Heart left ventricle (tissue), 16 donors: ENCODE data around the gene LMTK3. TPM values are rescaled to one million over a fixed set of nuclear protein-coding genes. Genes with fewer than 3 reads are reported as not detected.
A peak's percentile ranks its signal among the peaks of the same experiment; 100 is the strongest.

Experiments
- ATAC-seq, 4 donors: fragments of 200-7000 bp; cut with Tn5 transposase; one replicate each; pipeline ENCODE4 v1.9.1; 2020 to 2022; ENCODE audit warnings: moderate library complexity in 4 of 4, mild to moderate bottlenecking in 3 of 4, moderate number of reproducible peaks in 1 of 4
- DNase-seq, 5 donors: peaks; one replicate each; pipeline ENCODE4 v3.0.0-alpha.2; 2020
- H3K27ac ChIP-seq, 12 donors: fragments of 200-600 bp; sonication (generic) in 4 of 12; one replicate each; pipeline versions ENCODE4 v1.5.0 to v1.8.0; 2016 to 2022; ENCODE audit warnings: mild to moderate bottlenecking in 2 of 12
- H3K27me3 ChIP-seq, 9 donors: fragments of 200-600 bp; sonication (generic) in 2 of 9; one replicate each; pipeline versions ENCODE4 v1.5.1 to v1.8.0; 2016 to 2022; ENCODE audit warnings: mild to moderate bottlenecking in 3 of 9
- H3K36me3 ChIP-seq, 9 donors: fragments of 200-600 bp; sonication (generic) in 2 of 9; one replicate each; pipeline versions ENCODE4 v1.5.0 to v1.8.0; 2018 to 2022; ENCODE audit warnings: mild to moderate bottlenecking in 2 of 9
- H3K4me1 ChIP-seq, 12 donors: fragments of 200-600 bp; sonication (generic) in 4 of 12; one replicate each; pipeline versions ENCODE4 v1.5.0 to v1.8.0; 2016 to 2022; ENCODE audit warnings: mild to moderate bottlenecking in 3 of 12
- H3K4me3 ChIP-seq, 12 donors: fragments of 200-600 bp; sonication (generic) in 4 of 12; one replicate each; pipeline versions ENCODE4 v1.5.0 to v1.8.0; 2017 to 2022; ENCODE audit warnings: mild to moderate bottlenecking in 9 of 12, moderate library complexity in 4 of 12
- H3K9me3 ChIP-seq, 12 donors: fragments of 200-600 bp; sonication (generic) in 4 of 12; one replicate each; pipeline versions ENCODE4 v1.5.0 to v1.8.0; 2016 to 2022; ENCODE audit warnings: mild to moderate bottlenecking in 1 of 12
- CTCF ChIP-seq, 12 donors: fragments of 200-600 bp; sonication (generic) in 4 of 12; IDR thresholded peaks; one replicate each; pipeline versions ENCODE4 v1.5.0 to v1.8.0; 2018 to 2022; ENCODE audit warnings: antibody characterized with exemption in 12 of 12, mild to moderate bottlenecking in 5 of 12
- POLR2A ChIP-seq, 2 donors: fragments of 450-650 bp; IDR thresholded peaks; one replicate each; pipeline ENCODE4 v1.6.1; 2017; ENCODE audit warnings: antibody characterized with exemption in 2 of 2, mild to moderate bottlenecking in 2 of 2, moderate library complexity in 2 of 2
- WGBS, 4 donors: extraction: QIAGEN DNeasy Blood & Tissue Kit in 2 of 4; methylation state at CpG; one replicate each; pipeline versions ENCODE4 v1.1.5 to v1.1.7; 2013 to 2018; 5-methylcytosine and 5-hydroxymethylcytosine counted together
- intact Hi-C, 10 donors: fragments of 100-400 bp; cut with DNase I; formaldehyde crosslinking; loops; one replicate each; pipeline versions ENCODE4 v1.11.1 to v1.14.2; 2022
- polyA plus RNA-seq, 2 donors: library from polyadenylated mRNA; stranded (reverse); fragments of 200-250 nt; gene quantifications; one replicate each; pipeline ENCODE4 v1.2.3, GENCODE V29; 2013
- total RNA-seq, 9 donors: library from RNA; depleted of rRNA in 2 of 9; stranded (reverse); fragments of >200 nt in 2 of 9; fragmentation: NEBNext Ultra II Directional in 3 of 9; extraction: Animal tissue kit (Norgen Biotek cat#: 25700) in 3 of 9; gene quantifications; one replicate each; pipeline versions ENCODE4 v1.1.0 to v1.2.4, GENCODE V29; 2016 to 2023
- donor health status: ischemic (EF 13 %, LVEDD 7.1; RV severe dilation, severe dysfunction).
- donor health status: healthy with polysubstance abuse.
- donor health status: DM: no; HTN: yes; CAD: no.
- donor health status: DM: no; HTN: no; CAD: no.
- donor health status: ischemic (EF 25% LVEDD 6.9; RV normal size, moderate dysfunction).
- donor health status: ischemic (EF 25% LVEDD 5.7; RV mildly dilated, moderate dysfunction).
- donor health status: healthy.
- donor health status: DM: yes; HTN: yes; CAD: no.
- donor health status: ischemic (EF 35%, LVEDD 5.7; RV mildly dilated, moderate dysfunction).
- donor health status: nonischemic (EF 11% LVEDD 7.7; RV severe dilation, severe dysfunction).
- donor health status: DM: yes; HTN: yes; CAD: no.
- donor health status: PGD.
- donor health status: ischemic (EF 29% LVEDD 5.4; RV normal size, mild dysfunction).
- donor health status: nonischemic (EF 23%, LVEDD 6.1; RV moderate dilation, normal function).

The LMTK3 gene
- total and polyA plus RNA-seq, 11 donors: 0.19 to 1.9 (median 1.3) TPM

DNA sequence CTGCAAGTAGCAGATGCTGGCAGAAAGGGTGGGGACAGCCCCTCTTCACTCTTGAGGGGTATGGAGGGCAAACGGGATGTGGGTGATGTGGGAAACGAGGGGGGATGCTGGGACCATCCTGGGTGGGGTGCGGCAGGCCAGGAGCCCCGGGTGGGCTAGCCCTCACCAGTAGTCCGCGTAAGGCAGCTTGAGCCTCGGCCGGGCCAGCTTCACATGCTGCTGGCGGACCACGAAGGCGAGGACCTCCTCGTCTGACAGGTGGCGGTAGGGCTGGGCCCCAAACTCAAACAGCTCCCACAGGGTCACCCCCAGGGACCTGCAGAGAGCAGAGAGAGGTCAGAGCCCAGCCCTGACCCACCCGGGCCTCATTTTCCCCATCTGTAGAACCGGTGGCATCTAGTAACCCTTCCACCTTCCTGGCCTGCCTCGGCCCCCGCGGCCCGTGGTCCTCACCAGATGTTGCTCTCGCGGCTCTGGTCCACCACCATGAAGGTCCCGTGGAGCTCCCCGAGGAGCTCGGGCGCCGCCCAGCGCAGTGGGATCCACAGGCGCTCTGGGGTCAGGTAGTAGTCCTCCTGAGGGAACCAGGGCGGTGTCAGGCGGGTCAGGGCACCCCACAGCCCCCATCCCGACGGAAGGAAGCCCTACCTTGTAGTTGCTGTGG lies 10.7 kb downstream of the LMTK3 start:
- intact Hi-C loops: no loop called here
- peaks cover 0 to 25% (median 4%) of the 10 kb centered on the region in 12 donors for H3K4me1 ChIP-seq
- no peak overlapping the region for H3K27ac ChIP-seq
- H3K27me3 ChIP-seq: peaks cover 13 to 60% (median 39%) of the 10 kb centered on the region in 9 donors
- WGBS, 4 donors: 51 to 57% (median 54%) methylated on average over 29 to 32 of the region's 32 CpGs
- H3K4me3 ChIP-seq: peak overlapping the region in 1 of 12 donors; percentile 8
- no peaks in the 10 kb centered on the region for H3K9me3 ChIP-seq
- no peaks in the 10 kb centered on the region for H3K36me3 ChIP-seq
- TF ChIP-seq CTCF (IDR thresholded peaks at IDR 0.05): no peak
- no peak for TF ChIP-seq POLR2A (IDR thresholded peaks at IDR 0.05)
- DNase-seq: no peak
- no peak for ATAC-seq

- 62 to 81% (median 74%) methylated on average over 19 to 44 of the region's 44 CpGs for WGBS, 4 donors
- no peak for ATAC-seq
- H3K4me3 ChIP-seq: peak overlapping the region in 1 of 12 donors; percentile 43
- no peak overlapping the region for H3K27ac ChIP-seq
- intact Hi-C loops: no loop called here
- peak in 1 of 5 donors; percentile 69 for DNase-seq
- peaks cover 13 to 60% (median 39%) of the 10 kb centered on the region in 9 donors for H3K27me3 ChIP-seq
- TF ChIP-seq POLR2A (IDR thresholded peaks at IDR 0.05): no peak
- TF ChIP-seq CTCF (IDR thresholded peaks at IDR 0.05): no peak
- no peaks in the 10 kb centered on the region for H3K36me3 ChIP-seq
- H3K4me1 ChIP-seq: peaks cover 0 to 28% (median 4%) of the 10 kb centered on the region in 12 donors
- H3K9me3 ChIP-seq: no peaks in the 10 kb centered on the region
Measured at GRCh38 chr19:48499316-48500090, 12.1 kb downstream of the LMTK3 start.

GRCh38 chr19:48498595-48499311 lies 12.9 kb downstream of the LMTK3 start:
- Histone ChIP-seq H3K4me3 (peak overlapping the region in 6 of 12 donors; percentile 7 to 43 (median 22)), H3K27me3 (peaks cover 13 to 60% (median 39%) of the 10 kb centered on the region in 9 donors), H3K4me1 (peaks cover 0 to 34% (median 8%) of the 10 kb centered on the region in 12 donors), H3K9me3 (no peaks in the 10 kb centered on the region), H3K36me3 (no peaks in the 10 kb centered on the region), H3K27ac (no peak overlapping the region)
- intact Hi-C loops: no loop called here
- ATAC-seq (no peak), DNase-seq (no peak)
- no peak for TF ChIP-seq CTCF (IDR thresholded peaks at IDR 0.05)
- no peak for TF ChIP-seq POLR2A (IDR thresholded peaks at IDR 0.05)
- 49 to 100% (median 55%) methylated on average over 1 to 59 of the region's 59 CpGs for WGBS, 4 donors
